Left lung (tissue), 10 donors: Measurements from ENCODE around the gene ELF4. TPM values are rescaled to one million over a fixed set of nuclear protein-coding genes. Genes with fewer than 3 reads are reported as not detected.

ENCODE experiments used
- ATAC-seq: fragments of 200-7000 bp; cut with Tn5 transposase; one replicate; pipeline ENCODE4 v1.9.1; 2020; ENCODE audit warnings: moderate library complexity
- DNase-seq, 4 donors: peaks; one replicate each; pipeline ENCODE4 v3.0.0-alpha.2; 2013 to 2020
- H3K27ac ChIP-seq, 2 donors: fragments of 200-600 bp; sonication (generic) in 1 of 2; one replicate each; pipeline versions ENCODE4 v1.5.0 to v1.8.0; 2020 to 2021
- H3K27me3 ChIP-seq, 2 donors: fragments of 200-600 bp; sonication (generic) in 1 of 2; one replicate each; pipeline versions ENCODE4 v1.5.0 to v1.8.0; 2020 to 2021
- H3K36me3 ChIP-seq, 2 donors: fragments of 200-600 bp; sonication (generic) in 1 of 2; one replicate each; pipeline versions ENCODE4 v1.5.0 to v1.8.0; 2020 to 2021
- H3K4me1 ChIP-seq, 2 donors: fragments of 200-600 bp; one replicate each; pipeline ENCODE4 v1.8.0; 2021
- H3K4me3 ChIP-seq, 2 donors: fragments of 200-600 bp; sonication (generic) in 1 of 2; one replicate each; pipeline versions ENCODE4 v1.5.0 to v1.8.0; 2020 to 2021; ENCODE audit warnings: mild to moderate bottlenecking in 1 of 2
- H3K9me3 ChIP-seq, 2 donors: fragments of 200-600 bp; sonication (generic) in 1 of 2; one replicate each; pipeline versions ENCODE4 v1.5.0 to v1.8.0; 2020 to 2021
- CTCF ChIP-seq, 2 donors: fragments of 200-600 bp; sonication (generic) in 1 of 2; IDR thresholded peaks; one replicate each; pipeline versions ENCODE4 v1.5.0 to v1.8.0; 2021; ENCODE audit warnings: antibody characterized with exemption in 2 of 2
- intact Hi-C, 2 donors: fragments of 100-400 bp; cut with DNase I; formaldehyde crosslinking; loops; one replicate each; pipeline versions ENCODE4 v1.11.2 to v1.14.2; 2022
- polyA plus RNA-seq, 6 donors: library from polyadenylated mRNA; unstranded; fragments of 120-200 nt; gene quantifications; one replicate each; pipeline ENCODE4 v1.2.1, GENCODE V29; 2013; ENCODE audit not compliant: insufficient read length in 6 of 6
- total RNA-seq, 2 donors: library from RNA; stranded (reverse); fragmentation: NEBNext Ultra II Directional; extraction: Animal tissue kit (Norgen Biotek cat#: 25700); gene quantifications; one replicate each; pipeline ENCODE4 v1.2.1, GENCODE V29; 2021
- donor health status: DM: no; HTN: yes; CAD: no.
- donor health status: DM: no; HTN: no; CAD: no.

Gene ELF4
- total and polyA plus RNA-seq, 8 donors, result 10.1 to 23.9 (median 12.8) TPM

- H3K27ac ChIP-seq, result peak overlapping the region; percentile 65 to 83
- H3K4me3 ChIP-seq, result peak overlapping the region; percentile 12 to 34
- H3K9me3 ChIP-seq, result no peaks in the 10 kb centered on the region
- H3K36me3 ChIP-seq, result no peaks in the 10 kb centered on the region
- TF ChIP-seq CTCF (IDR thresholded peaks at IDR 0.05), result peak; percentile 51 to 73
- H3K27me3 ChIP-seq, result no peaks in the 10 kb centered on the region
- intact Hi-C loops, result no loop called here
- peak; percentile 86 for ATAC-seq
- peak; percentile 60 to 93 (median 76) for DNase-seq
- H3K4me1 ChIP-seq, result peaks cover 0 to 14% of the 10 kb centered on the region in 2 donors
Measured at GRCh38 chrX:130120746-130121504, 10.6 kb upstream of the ELF4 start.

- ATAC-seq, result peak; percentile 13
- Histone ChIP-seq H3K27me3 (no peaks in the 10 kb centered on the region), H3K36me3 (no peaks in the 10 kb centered on the region), H3K9me3 (no peaks in the 10 kb centered on the region), H3K4me3 (peak overlapping the region; percentile 12 to 34), H3K4me1 (peaks cover 0 to 14% of the 10 kb centered on the region in 2 donors), H3K27ac (peak overlapping the region; percentile 65 to 83)
- no peak for TF ChIP-seq CTCF (IDR thresholded peaks at IDR 0.05)
- DNase-seq, result no peak
- intact Hi-C loops, result no loop called here
Measured at GRCh38 chrX:130120321-130120731, 10.0 kb upstream of the ELF4 start.

- peak overlapping the region in 1 of 2 donors; percentile 13 for H3K27ac ChIP-seq
- DNase-seq (no peak), ATAC-seq (no peak)
- TF ChIP-seq CTCF (IDR thresholded peaks at IDR 0.05), result no peak
- no peak overlapping the region for H3K4me3 ChIP-seq
- intact Hi-C loops, result no loop called here
- H3K27me3 ChIP-seq, result no peaks in the 10 kb centered on the region
- peaks cover 0 to 14% of the 10 kb centered on the region in 2 donors for H3K4me1 ChIP-seq
- no peaks in the 10 kb centered on the region for H3K9me3 ChIP-seq
- H3K36me3 ChIP-seq, result no peaks in the 10 kb centered on the region
Measured at GRCh38 chrX:130119312-130119898, 9.1 kb upstream of the ELF4 start.

GRCh38 chrX:130118441-130119311 is 8.4 kb upstream of the ELF4 start:
- TF ChIP-seq CTCF (IDR thresholded peaks at IDR 0.05), result no peak
- intact Hi-C loops, result no loop called here
- Histone ChIP-seq H3K27ac (peak overlapping the region in 1 of 2 donors; percentile 44), H3K36me3 (no peaks in the 10 kb centered on the region), H3K9me3 (no peaks in the 10 kb centered on the region), H3K4me1 (peaks cover 0 to 14% of the 10 kb centered on the region in 2 donors), H3K4me3 (no peak overlapping the region), H3K27me3 (no peaks in the 10 kb centered on the region)
- DNase-seq (no peak), ATAC-seq (peak; percentile 21)
